DMS153 treated with DMSO at 0.1 percent for 48 hours (cell line): ENCODE results near the gene NUDT3.
"Not testable (repeated sequence)": the region's sequence is repeated elsewhere in the genome, so short reads cannot be mapped to it uniquely, and the experiment has no call there.

Source experiments
- DNase-seq: peaks from one replicate; lab custom pipeline; 2025; ENCODE audit not compliant: unreplicated experiment; lab: John Stamatoyannopoulos, UW

Gene NUDT3

GRCh38 chr6:34295721-34296120 is 96.7 kb downstream of the NUDT3 start:
- DNase-seq, result no peak

GRCh38 chr6:34292954-34293353 is 99.5 kb downstream of the NUDT3 start:
- no peak for DNase-seq

- no peak for DNase-seq
Observed at GRCh38 chr6:34289137-34289536, 103.3 kb downstream of the NUDT3 start.

GRCh38 chr6:34288581-34288980 is 103.9 kb downstream of the NUDT3 start:
- no peak for DNase-seq

- no peak for DNase-seq
Observed at GRCh38 chr6:34285448-34286164, 106.9 kb downstream of the NUDT3 start.

- no peak for DNase-seq
Observed at GRCh38 chr6:34284563-34285447, 107.7 kb downstream of the NUDT3 start.

- DNase-seq, result no peak
Observed at GRCh38 chr6:34281702-34282334, 110.7 kb downstream of the NUDT3 start.

- no peak for DNase-seq
Observed at GRCh38 chr6:34280216-34280615, 112.3 kb downstream of the NUDT3 start.

GRCh38 chr6:34278833-34279232 is 113.6 kb downstream of the NUDT3 start:
- DNase-seq, result no peak

- no peak for DNase-seq
Observed at GRCh38 chr6:34277763-34278112, 114.7 kb downstream of the NUDT3 start.

- DNase-seq, result no peak
Observed at GRCh38 chr6:34276881-34277762, 115.3 kb downstream of the NUDT3 start.

GRCh38 chr6:34276191-34276590 is 116.3 kb downstream of the NUDT3 start:
- DNase-seq, result no peak

- DNase-seq, result no peak
Observed at GRCh38 chr6:34275128-34275804, 117.2 kb downstream of the NUDT3 start.

- no peak for DNase-seq
Observed at GRCh38 chr6:34274129-34274528, 118.3 kb downstream of the NUDT3 start.

- no peak for DNase-seq
Observed at GRCh38 chr6:34273242-34273805, 119.1 kb downstream of the NUDT3 start.

GRCh38 chr6:34272013-34272926 is 120.2 kb downstream of the NUDT3 start:
- DNase-seq, result no peak

GRCh38 chr6:34269658-34270341 is 122.7 kb downstream of the NUDT3 start:
- DNase-seq, result not testable (repeated sequence)

GRCh38 chr6:34269132-34269531 is 123.3 kb downstream of the NUDT3 start:
- not testable (repeated sequence) for DNase-seq
